Activated CD4-positive, alpha-beta memory T cell treated with anti-CD3 and anti-CD28 coated beads, Interleukin-2, amount 10 ng/mL, durations not matched to agents 7 days and 5 days (primary cell): ENCODE data around the gene ZDHHC14. TPM values are rescaled to one million over a fixed set of nuclear protein-coding genes. Genes with fewer than 3 reads are reported as not detected.

ENCODE experiments used
- CTCF ChIA-PET: fragments of 350-600 bp; sonication (Branson Sonifier 250); formaldehyde crosslinking; loops from one replicate; lab custom pipeline; 2021; ENCODE audit warnings: antibody characterized with exemption, inconsistent platforms; lab: Charles Lee
- POLR2A ChIA-PET: fragments of 350-600 bp; sonication (Branson Sonifier 250); formaldehyde crosslinking; loops from one replicate; lab custom pipeline; 2021; ENCODE audit warnings: antibody characterized with exemption; lab: Charles Lee
- DNase-seq: peaks from one replicate; pipeline ENCODE4 v3.0.0-alpha.2; 2020
- H3K27ac Mint-ChIP-seq: one replicate; pipeline ENCODE4 v1.8.0; 2021; ENCODE audit warnings: mild to moderate bottlenecking, mixed read lengths
- H3K27me3 Mint-ChIP-seq: one replicate; pipeline ENCODE4 v1.8.0; 2021; ENCODE audit warnings: mixed read lengths
- H3K36me3 Mint-ChIP-seq: one replicate; pipeline ENCODE4 v1.8.0; 2021; ENCODE audit warnings: low read depth, mixed read lengths
- H3K4me1 Mint-ChIP-seq: one replicate; pipeline ENCODE4 v1.8.0; 2021; ENCODE audit warnings: mixed read lengths
- H3K4me3 Mint-ChIP-seq: one replicate; pipeline ENCODE4 v1.8.0; 2021; ENCODE audit warnings: mild to moderate bottlenecking, mixed read lengths
- H3K9me3 Mint-ChIP-seq: one replicate; pipeline ENCODE4 v1.8.0; 2021; ENCODE audit warnings: mixed read lengths
- total RNA-seq, 2 experiments: library from RNA; stranded (reverse); gene quantifications; one replicate each; pipeline ENCODE4 v1.2.3, GENCODE V29; 2021

The ZDHHC14 gene
- total RNA-seq, 2 experiments from 2014 or later = 8.1 to 8.7 TPM

DNA sequence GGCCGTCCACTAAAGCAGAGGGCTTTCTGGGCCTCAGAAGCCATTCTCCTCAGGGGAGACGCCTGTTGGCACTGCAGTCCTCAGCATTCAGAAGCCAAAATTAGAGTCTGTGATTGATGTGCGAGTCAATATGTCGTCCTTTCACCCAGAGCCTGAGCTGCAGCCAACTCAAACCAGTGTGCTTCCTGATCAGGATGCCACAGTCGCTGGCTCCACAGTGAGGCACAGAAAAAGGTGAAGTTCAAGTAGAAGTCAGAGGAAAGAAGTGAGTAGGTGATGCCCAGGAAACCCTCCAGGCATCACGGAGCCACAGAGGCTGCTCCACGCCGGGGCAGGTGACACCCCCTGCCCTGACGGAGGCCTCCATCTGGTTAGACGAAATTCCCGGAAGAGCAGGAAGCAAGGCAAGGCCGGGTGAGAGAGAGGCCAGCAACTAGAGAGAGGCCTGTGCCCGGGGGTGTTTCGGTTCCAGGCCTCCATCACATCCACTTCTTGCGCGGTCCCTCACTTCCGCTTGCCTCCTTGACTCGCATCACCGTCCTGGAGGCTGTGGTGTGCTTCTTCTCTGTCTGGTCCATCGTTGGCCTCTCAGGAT is 264.3 kb downstream of the ZDHHC14 start:
- Mint-ChIP-seq H3K36me3 (peaks cover 6% of the 10 kb centered on the region), H3K4me3 (no peak overlapping the region), H3K9me3 (no peaks in the 10 kb centered on the region), H3K27me3 (peaks cover 3% of the 10 kb centered on the region), H3K27ac (no peak overlapping the region), H3K4me1 (peaks cover 24% of the 10 kb centered on the region)
- ChIA-PET POLR2A (no interaction called here), CTCF (interaction anchor here (1.8 kb wide), 1 partner anchor 228 kb away, joined by 7 read pairs; no protein-coding TSS in a partner anchor)
- no peak for DNase-seq

DNA sequence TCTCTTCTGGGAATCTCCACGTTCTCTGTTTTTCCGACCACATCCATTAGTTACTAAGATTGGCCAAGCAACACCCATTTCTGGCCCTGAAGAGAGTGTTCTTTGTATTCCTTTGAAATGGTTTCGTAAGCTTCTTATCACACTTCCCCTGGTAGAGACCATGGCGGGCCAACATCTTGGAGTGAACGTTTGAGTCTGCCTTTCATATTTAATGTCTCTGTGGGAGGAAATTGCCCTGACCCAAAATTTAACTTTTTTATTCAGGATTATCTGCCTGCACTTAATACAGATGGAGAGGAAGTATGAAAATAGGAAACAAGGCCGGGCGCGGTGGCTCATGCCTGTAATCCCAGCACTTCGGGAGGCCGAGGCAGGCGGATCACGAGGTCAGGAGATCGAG is 265.0 kb downstream of the ZDHHC14 start:
- peaks cover 2% of the 10 kb centered on the region for H3K27me3 Mint-ChIP-seq
- no peaks in the 10 kb centered on the region for H3K9me3 Mint-ChIP-seq
- H3K36me3 Mint-ChIP-seq = peaks cover 6% of the 10 kb centered on the region
- POLR2A ChIA-PET = no interaction called here
- CTCF ChIA-PET = interaction anchor here (1.8 kb wide), 1 partner anchor 228 kb away, joined by 7 read pairs; no protein-coding TSS in a partner anchor
- DNase-seq = no peak
- no peak overlapping the region for H3K4me3 Mint-ChIP-seq
- no peak overlapping the region for H3K27ac Mint-ChIP-seq
- H3K4me1 Mint-ChIP-seq = peaks cover 23% of the 10 kb centered on the region

GRCh38 chr6:157647261-157647915 is 266.4 kb downstream of the ZDHHC14 start:
- peak; percentile 52 for DNase-seq
- Mint-ChIP-seq H3K36me3 (peaks cover 6% of the 10 kb centered on the region), H3K4me3 (no peak overlapping the region), H3K27ac (no peak overlapping the region), H3K27me3 (no peaks in the 10 kb centered on the region), H3K4me1 (peaks cover 23% of the 10 kb centered on the region), H3K9me3 (no peaks in the 10 kb centered on the region)
- ChIA-PET CTCF (interaction anchor here (0.6 to 1.0 kb wide), 2 partner anchors 17 to 298 kb away, joined by 3 read pairs; no protein-coding TSS in a partner anchor), POLR2A (interaction anchor here (0.5 kb wide), 1 partner anchor 579 kb away, joined by 3 read pairs; no protein-coding TSS in a partner anchor)

- no peaks in the 10 kb centered on the region for H3K9me3 Mint-ChIP-seq
- no peak overlapping the region for H3K27ac Mint-ChIP-seq
- ChIA-PET POLR2A (no interaction called here), CTCF (no interaction called here)
- H3K27me3 Mint-ChIP-seq = no peaks in the 10 kb centered on the region
- peaks cover 6% of the 10 kb centered on the region for H3K36me3 Mint-ChIP-seq
- DNase-seq = no peak
- H3K4me1 Mint-ChIP-seq = peaks cover 23% of the 10 kb centered on the region
- no peak overlapping the region for H3K4me3 Mint-ChIP-seq
Observed at GRCh38 chr6:157648561-157648960, 267.6 kb downstream of the ZDHHC14 start.

DNA sequence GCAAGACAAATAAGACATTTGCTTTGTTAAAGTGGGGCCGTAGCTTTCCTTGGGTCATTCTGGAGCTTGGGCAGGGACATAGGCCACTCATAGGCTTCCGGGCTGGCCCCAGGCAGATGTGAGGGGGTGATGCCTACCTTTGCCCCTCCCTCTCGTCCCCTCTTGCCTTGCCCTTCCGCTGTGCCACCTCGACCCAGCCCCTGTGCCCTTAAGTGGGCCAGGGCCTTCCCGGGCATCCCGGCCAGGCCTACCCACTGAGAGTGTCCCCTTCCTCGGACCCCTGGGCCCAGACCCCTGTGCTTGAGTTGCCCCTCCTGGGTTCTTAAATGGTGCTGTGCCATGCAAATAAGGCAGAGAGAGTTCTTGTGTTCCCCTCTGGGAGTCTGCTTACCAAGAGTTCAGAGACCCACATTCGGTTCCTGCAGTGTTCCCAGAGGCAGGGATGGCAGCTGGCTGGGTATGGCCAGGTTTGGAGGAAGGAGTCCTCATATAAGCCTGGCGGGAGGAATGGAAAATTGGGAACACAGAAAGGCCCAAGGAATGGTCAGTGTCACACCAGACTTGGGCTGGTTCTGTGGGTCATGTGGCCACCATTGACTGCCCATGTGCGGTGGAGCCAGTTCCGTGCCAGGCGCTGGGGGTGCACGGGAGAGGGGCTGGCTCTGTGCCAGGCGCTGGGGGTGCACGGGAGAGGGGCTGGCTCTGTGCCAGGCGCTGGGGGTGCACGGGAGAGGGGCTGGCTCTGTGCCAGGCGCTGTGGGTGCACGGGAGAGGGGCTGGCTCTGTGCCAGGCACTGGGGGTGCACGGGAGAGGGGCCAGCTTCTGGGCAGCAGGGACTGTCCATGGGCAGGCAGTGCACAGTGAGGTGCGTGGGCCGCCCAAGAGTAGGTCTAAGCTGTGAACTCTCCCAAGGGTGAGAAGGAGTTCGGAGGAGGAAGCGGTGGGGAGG is 268.6 kb downstream of the ZDHHC14 start:
- no peak overlapping the region for H3K4me3 Mint-ChIP-seq
- DNase-seq = no peak
- H3K36me3 Mint-ChIP-seq = peaks cover 6% of the 10 kb centered on the region
- CTCF ChIA-PET = no interaction called here
- POLR2A ChIA-PET = no interaction called here
- peaks cover 23% of the 10 kb centered on the region for H3K4me1 Mint-ChIP-seq
- no peaks in the 10 kb centered on the region for H3K9me3 Mint-ChIP-seq
- H3K27me3 Mint-ChIP-seq = no peaks in the 10 kb centered on the region
- no peak overlapping the region for H3K27ac Mint-ChIP-seq

GRCh38 chr6:157650261-157650640 is 269.3 kb downstream of the ZDHHC14 start:
- no peak for DNase-seq
- ChIA-PET CTCF (interaction anchor here (0.7 kb wide), 1 partner anchor 336 kb away, joined by 3 read pairs; no protein-coding TSS in a partner anchor), POLR2A (no interaction called here)
- Mint-ChIP-seq H3K27me3 (no peaks in the 10 kb centered on the region), H3K27ac (no peak overlapping the region), H3K4me3 (no peak overlapping the region), H3K4me1 (peaks cover 23% of the 10 kb centered on the region), H3K36me3 (peaks cover 6% of the 10 kb centered on the region), H3K9me3 (no peaks in the 10 kb centered on the region)

DNA sequence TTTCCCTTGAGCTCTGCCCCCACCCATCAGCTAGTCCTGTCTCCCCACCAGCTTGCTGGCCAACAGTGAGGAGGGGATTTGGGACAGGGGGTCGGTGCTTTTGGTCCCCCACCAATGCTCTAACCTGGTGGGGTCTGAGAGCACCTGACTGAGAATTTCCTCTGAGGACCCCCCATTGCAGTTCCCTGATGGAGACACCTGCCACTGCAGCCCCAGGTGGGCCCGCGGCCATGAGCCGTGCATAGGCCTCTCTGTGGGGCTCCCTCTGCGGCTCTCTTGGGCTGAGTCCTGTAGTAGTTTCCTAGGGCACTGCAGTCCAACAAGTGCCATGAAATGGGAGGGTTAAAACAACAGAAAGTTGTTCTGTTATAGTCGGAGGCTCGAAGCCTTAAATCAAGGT is 269.8 kb downstream of the ZDHHC14 start:
- H3K4me3 Mint-ChIP-seq = no peak overlapping the region
- no peak for DNase-seq
- POLR2A ChIA-PET = no interaction called here

GRCh38 chr6:157651731-157652490 is 270.9 kb downstream of the ZDHHC14 start:
- POLR2A ChIA-PET = no interaction called here
- Mint-ChIP-seq H3K36me3 (peaks cover 4% of the 10 kb centered on the region), H3K27me3 (no peaks in the 10 kb centered on the region), H3K27ac (no peak overlapping the region), H3K4me3 (no peak overlapping the region), H3K4me1 (peaks cover 20% of the 10 kb centered on the region), H3K9me3 (no peaks in the 10 kb centered on the region)
- DNase-seq = no peak
- CTCF ChIA-PET = no interaction called here

More for the DNA sequence above, 269.8 kb downstream of the ZDHHC14 start:
- H3K36me3 Mint-ChIP-seq = peaks cover 4% of the 10 kb centered on the region
- CTCF ChIA-PET = interaction anchor here (0.7 kb wide), 1 partner anchor 336 kb away, joined by 3 read pairs; no protein-coding TSS in a partner anchor
- no peaks in the 10 kb centered on the region for H3K27me3 Mint-ChIP-seq
- H3K9me3 Mint-ChIP-seq = no peaks in the 10 kb centered on the region
- H3K4me1 Mint-ChIP-seq = peaks cover 21% of the 10 kb centered on the region
- no peak overlapping the region for H3K27ac Mint-ChIP-seq

DNA sequence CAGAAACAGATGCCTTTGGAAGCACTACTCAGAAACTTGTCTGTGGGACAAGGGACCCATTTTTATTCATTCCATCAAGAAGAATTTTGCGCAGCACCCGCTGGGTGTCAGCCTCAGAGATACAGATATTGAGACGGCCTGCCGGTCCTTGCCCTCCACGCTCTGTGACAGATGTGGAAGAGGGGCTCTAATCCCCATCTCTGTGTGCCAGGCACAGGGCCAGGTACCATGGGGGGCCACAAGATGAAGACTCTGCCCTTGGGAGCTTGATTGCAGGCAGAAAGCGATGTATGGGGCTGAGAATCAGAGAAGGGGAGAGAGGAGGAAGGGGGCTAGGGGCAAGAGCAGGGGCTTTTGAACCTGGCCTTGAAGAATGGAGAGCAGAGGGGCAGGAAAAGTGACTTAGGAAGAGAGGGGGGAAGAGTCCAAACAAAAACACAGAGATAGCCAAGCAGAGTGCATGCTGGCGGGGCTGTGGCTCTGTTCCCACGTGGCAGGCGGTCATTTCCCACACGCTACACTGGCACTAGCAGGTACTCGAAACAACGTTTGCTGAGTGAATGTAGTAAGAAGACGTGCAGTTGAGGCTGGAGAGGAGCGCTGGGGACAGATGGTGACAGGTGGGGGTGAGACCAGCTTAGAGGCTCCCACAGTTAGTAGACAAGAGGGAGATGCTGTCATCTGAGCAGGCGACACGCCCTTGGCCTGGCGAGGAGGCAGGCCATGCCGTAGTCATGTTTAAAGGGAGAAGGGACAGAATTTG is 271.8 kb downstream of the ZDHHC14 start:
- peaks cover 11% of the 10 kb centered on the region for H3K4me1 Mint-ChIP-seq
- no peak overlapping the region for H3K27ac Mint-ChIP-seq
- no peaks in the 10 kb centered on the region for H3K36me3 Mint-ChIP-seq
- no peak overlapping the region for H3K4me3 Mint-ChIP-seq
- no peaks in the 10 kb centered on the region for H3K27me3 Mint-ChIP-seq
- H3K9me3 Mint-ChIP-seq = no peaks in the 10 kb centered on the region
- POLR2A ChIA-PET = no interaction called here
- CTCF ChIA-PET = no interaction called here
- no peak for DNase-seq

- H3K27me3 Mint-ChIP-seq = no peaks in the 10 kb centered on the region
- no peaks in the 10 kb centered on the region for H3K9me3 Mint-ChIP-seq
- ChIA-PET CTCF (no interaction called here), POLR2A (no interaction called here)
- peaks cover 4% of the 10 kb centered on the region for H3K4me1 Mint-ChIP-seq
- no peak for DNase-seq
- H3K36me3 Mint-ChIP-seq = no peaks in the 10 kb centered on the region
- no peak overlapping the region for H3K27ac Mint-ChIP-seq
- H3K4me3 Mint-ChIP-seq = no peak overlapping the region
Observed at GRCh38 chr6:157653521-157653920, 272.5 kb downstream of the ZDHHC14 start.

DNA sequence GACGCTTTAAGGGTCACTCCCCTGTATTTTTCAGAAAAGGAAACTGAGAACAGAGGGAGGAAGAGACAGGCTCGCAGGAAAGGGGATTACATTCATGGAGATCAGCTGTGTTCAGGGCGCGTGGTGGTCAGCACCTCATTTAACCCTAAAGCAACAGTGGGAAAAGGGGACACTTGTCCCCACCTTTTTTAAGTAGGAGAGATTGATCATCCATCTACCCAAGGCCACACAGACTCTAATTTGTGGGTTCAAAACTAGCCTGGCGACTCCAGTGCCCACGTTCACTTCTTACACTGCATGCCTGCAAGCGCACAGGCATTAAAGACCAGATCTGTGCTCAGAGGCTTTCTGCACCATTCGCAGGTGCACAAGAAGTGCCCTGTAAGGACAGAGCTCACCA is 274.1 kb downstream of the ZDHHC14 start:
- H3K4me3 Mint-ChIP-seq = no peak overlapping the region
- CTCF ChIA-PET = no interaction called here
- H3K4me1 Mint-ChIP-seq = no peaks in the 10 kb centered on the region
- no peaks in the 10 kb centered on the region for H3K27me3 Mint-ChIP-seq
- POLR2A ChIA-PET = no interaction called here
- H3K36me3 Mint-ChIP-seq = peaks cover 2% of the 10 kb centered on the region
- no peak overlapping the region for H3K27ac Mint-ChIP-seq
- H3K9me3 Mint-ChIP-seq = no peaks in the 10 kb centered on the region
- no peak for DNase-seq
